Activated CD4-positive, alpha-beta T cell treated with anti-CD3 and anti-CD28 coated beads, Interleukin-2, amount 50 U/mL, for 48 hours (primary cell): ENCODE data around the gene DCLK2.

ENCODE experiments used
- DNase-seq, 2 experiments: peaks; one replicate each; pipeline ENCODE4 v3.0.0-alpha.2; 2020

The DCLK2 gene

DNA sequence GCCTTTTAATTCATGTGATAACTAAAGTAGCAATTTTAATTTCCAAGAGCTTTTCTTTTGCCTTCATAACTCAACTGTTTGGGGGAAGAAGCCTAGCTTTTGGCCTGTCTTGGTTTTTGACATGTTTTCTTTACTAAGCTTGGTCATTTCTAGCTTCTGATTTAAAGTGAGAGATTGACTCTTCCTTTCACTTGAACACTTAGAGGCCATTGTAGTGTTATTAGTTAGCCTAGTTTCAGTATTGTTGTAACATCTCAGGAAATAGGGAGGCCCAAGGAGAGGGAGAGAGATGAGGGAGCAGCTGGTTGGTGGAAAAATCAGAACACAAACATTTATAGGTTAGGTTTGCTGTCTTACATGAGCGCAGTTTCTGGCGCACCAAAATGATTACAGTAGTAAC, 44.8 kb downstream of the DCLK2 start:
- DNase-seq = no peak

DNA sequence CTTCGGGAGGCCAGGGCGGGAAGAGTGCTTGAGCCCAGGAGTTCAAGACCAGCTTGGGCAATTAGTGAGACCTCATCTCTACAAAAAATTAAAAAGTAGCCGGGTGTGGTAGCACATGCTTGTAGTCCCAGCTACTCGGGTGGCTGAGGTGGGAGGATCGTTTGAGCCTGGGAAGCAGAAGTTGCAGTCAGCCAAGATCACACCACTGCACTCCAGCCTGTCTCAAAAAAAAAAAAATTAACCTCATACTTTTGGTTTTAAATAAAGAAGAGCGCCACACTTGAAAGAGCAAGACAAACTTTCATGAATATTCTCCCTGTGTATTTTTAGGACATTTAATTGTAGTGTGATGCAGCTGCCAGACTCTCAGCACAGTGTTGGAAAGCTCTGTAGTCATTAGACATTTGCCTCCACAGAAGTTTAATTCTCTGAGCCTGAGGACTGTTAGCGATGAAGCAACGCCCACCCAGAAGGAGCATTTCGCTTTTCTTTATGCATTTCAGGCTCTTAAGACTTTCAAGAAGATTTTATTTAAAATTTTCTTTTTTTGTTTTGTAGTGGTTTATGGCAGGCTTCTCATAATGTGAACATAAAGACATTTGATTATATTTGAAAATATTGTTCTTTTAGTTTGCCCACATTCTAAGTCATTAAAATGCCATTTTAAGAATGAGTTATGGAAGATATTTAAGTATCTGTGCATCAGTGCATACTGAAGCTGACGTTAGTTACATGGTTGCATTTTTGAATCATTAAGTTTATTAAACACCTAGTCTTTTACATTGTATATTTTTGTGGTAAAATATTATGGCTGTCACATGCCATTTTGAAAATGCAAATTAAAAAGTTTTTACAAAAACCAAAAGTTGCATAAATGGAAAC, 45.8 kb downstream of the DCLK2 start:
- DNase-seq = no peak

- DNase-seq = no peak
Observed at GRCh38 chr4:150126201-150126863, 48.1 kb downstream of the DCLK2 start.

DNA sequence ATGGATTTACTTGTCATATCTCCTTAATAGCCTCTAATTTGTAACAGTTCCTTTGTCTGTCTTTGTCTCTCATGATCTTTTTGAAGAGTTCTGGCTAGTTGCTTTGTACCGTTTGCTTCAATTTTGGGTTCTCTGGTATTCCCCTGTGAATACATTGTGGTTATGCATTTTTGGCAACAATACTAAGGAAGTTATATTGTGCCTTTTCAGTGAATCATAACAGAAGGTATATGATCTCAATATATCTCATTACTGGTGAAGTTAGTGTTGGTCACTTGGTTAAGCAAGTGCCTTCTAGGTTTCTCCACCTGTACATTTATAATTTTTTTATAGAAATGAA, 48.6 kb downstream of the DCLK2 start:
- no peak for DNase-seq

DNA sequence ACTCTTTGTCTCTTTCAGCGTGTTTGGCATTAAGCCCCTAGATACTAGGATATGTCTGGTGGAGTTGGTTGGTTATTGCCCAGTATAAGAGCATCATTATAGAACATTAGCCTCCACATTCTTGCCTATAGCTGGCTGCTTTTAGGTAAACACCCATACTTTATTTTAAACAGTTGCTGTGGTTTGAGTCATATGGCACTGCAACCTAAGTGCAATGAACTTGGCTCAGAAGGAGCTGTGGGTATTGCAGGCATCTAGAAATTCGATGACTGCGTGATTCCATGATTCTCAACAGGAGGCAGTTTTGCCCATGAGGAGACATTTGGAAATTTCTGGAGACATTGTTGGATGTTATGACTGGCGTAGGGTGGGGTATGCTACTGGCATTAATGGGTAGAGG, 49.5 kb downstream of the DCLK2 start:
- no peak for DNase-seq

DNA sequence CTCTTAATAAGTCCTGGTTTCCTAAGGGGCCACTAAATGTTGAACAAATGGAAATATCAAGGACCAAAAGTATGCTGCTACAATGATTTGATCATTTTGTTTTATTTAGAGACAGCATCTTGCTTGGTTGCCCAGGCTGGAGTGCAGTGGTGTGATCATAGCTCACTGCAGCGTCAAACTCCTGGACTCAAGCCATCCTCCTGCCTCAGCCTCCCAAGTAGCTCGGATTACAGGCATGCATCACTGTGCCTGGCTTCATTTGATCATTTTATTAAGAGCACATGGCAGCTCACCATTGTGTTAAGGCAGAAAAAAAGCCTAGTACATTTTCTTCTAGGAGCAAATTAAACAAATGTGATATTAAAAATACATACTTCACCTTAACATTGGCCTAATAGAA, 52.7 kb downstream of the DCLK2 start:
- DNase-seq = no peak

GRCh38 chr4:150131581-150132228, 53.5 kb downstream of the DCLK2 start:
- no peak for DNase-seq

GRCh38 chr4:150133605-150134004, 55.4 kb downstream of the DCLK2 start:
- no peak for DNase-seq

GRCh38 chr4:150135134-150135772, 57.0 kb downstream of the DCLK2 start:
- no peak for DNase-seq

- DNase-seq = no peak
Observed at GRCh38 chr4:150136036-150136435, 57.8 kb downstream of the DCLK2 start.

GRCh38 chr4:150136481-150136880, 58.2 kb downstream of the DCLK2 start:
- DNase-seq = no peak

GRCh38 chr4:150139297-150139865, 61.1 kb downstream of the DCLK2 start:
- DNase-seq = no peak

DNA sequence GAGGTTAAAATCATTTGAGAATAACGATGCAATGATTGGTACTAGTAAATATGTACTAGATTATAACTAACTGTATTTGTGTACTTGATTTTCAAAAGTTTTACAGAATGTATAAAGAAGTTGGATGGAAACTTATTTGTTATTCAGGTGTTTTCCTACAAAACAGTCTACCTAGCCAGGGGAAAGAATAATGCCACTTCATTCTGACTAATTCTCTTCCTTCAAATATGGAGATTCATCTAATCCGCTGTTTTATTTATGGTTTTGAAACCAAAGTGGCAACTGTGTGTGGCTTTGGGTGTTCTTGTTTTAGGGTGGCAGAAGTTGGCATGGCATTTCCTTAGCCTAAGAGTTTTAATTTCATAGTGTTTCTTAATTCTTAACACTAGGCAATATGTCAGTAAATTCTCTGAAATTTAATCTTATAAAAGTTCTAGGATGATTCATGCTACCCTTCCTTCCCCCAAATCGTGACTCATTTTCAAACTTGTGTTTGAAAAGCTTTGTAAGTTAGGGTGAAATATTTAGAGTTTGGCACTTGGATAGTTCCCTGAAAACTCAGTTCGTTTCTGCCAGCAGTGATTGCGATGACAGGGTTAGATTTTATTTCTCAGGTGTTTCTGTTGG, 62.6 kb downstream of the DCLK2 start:
- DNase-seq = no peak

- DNase-seq = no peak
Observed at GRCh38 chr4:150141756-150142155, 63.5 kb downstream of the DCLK2 start.

DNA sequence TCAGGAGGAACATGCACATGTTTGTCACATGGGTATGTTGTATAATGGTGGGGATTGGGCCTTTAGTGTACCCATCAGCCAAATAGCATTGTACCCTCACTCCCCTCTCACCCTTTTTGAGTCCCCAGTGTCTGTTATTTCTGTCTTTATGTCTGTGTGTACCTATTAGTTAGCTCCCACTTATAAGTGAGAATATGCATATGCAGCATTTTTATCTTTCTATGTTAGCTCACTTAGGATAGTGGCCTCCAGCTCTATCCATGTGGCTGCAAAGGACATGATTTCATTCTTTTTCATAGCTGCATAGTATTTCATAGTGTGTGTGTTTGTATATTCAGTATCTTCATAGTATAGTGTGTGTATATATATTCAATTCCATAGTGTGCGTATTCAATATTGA, 64.6 kb downstream of the DCLK2 start:
- DNase-seq = no peak

DNA sequence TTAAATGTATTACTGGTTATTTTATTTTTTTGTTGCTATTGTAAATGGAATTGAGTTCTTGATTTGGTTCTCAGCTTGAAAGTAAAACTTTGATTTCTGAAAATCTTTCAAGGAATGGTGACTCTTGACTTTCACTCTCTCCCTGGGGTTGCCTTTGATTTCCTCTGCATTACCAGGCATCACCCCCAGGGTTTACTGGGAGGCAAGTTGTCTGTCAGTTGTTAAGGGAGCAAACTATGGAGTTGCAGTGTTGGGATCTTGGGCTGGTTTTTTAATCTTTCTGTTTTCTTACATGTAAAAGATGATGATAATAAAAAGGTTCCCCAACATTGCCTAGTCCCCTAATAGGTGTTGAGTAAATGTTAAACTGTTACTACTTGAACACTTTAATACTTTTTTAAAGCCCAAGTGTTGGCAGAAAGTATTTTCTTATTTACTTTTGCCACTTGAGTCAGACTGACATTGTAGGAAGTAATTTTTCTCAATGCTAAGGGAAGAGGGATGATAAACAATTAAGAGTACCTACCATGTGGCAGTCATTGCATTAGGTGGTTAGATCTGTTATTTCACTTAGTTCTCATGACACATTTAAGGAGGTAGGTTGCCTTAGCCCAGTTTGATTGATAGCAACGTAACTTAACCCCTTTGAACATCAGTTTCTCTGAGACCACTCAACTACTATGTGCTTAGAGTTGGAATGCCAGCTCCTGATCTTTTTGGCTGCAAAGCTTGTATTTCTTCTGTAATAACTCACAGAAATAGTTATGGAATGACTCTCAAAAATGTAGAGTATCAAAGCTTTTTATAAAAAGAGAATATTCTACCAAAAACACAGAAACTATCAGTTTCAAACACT, 67.1 kb downstream of the DCLK2 start:
- no peak for DNase-seq

- no peak for DNase-seq
Observed at GRCh38 chr4:150145946-150146340, 67.7 kb downstream of the DCLK2 start.

- no peak for DNase-seq
Observed at GRCh38 chr4:150149381-150149780, 71.1 kb downstream of the DCLK2 start.

GRCh38 chr4:150150629-150151062, 72.4 kb downstream of the DCLK2 start:
- no peak for DNase-seq

DNA sequence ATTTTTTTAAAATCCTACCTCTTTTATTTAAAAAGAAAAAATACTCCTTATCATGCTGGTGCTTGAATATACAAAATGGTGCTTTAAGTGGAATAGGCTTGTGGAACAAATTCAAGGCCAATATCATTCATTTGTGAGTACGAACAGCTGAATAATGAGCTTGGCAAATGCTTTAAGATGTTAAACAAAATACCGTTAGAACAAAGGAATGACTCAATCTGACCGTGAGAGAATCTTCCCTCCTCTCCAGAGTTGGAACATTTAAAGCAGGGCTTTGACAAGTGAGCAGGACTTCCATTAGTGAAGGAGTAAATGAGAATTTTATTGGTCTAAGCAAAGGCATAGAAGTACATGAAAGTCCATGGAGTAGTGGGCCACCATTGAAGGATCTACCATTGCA, 74.5 kb downstream of the DCLK2 start:
- no peak for DNase-seq

- no peak for DNase-seq
Observed at GRCh38 chr4:150155391-150155790, 77.1 kb downstream of the DCLK2 start.

- no peak for DNase-seq
Observed at GRCh38 chr4:150156543-150156942, 78.3 kb downstream of the DCLK2 start.
